Ureter (tissue), 1 donor: ENCODE results near the gene PPFIA2. TPM values are rescaled to one million over a fixed set of nuclear protein-coding genes. Genes with fewer than 3 reads are reported as not detected.

Experiments used
- DNase-seq: peaks from one replicate; pipeline ENCODE4 v3.0.0-alpha.2; 2020; ENCODE audit warnings: low spot score
- total RNA-seq: library from RNA; stranded (reverse); gene quantifications from one replicate; pipeline ENCODE4 v1.2.4, GENCODE V29; 2023
- donor health status: DM: yes; HTN: yes; CAD: no.

PPFIA2 gene
- total RNA-seq, 1 donor from 2014 or later: 18.5 TPM

GRCh38 chr12:81450920-81451739 lies 308.0 kb downstream of the PPFIA2 start:
- no peak for DNase-seq

- DNase-seq: no peak
These were observed 317.5 kb downstream of the PPFIA2 start for GRCh38 chr12:81441629-81442028.

- DNase-seq: no peak
These were observed 319.1 kb downstream of the PPFIA2 start for GRCh38 chr12:81440001-81440400.

GRCh38 chr12:81439344-81439743 lies 319.8 kb downstream of the PPFIA2 start:
- no peak for DNase-seq

- no peak for DNase-seq
These were observed 342.1 kb downstream of the PPFIA2 start for GRCh38 chr12:81417056-81417455.

GRCh38 chr12:81416571-81416970 lies 342.6 kb downstream of the PPFIA2 start:
- DNase-seq: no peak

GRCh38 chr12:81414441-81414840 lies 344.7 kb downstream of the PPFIA2 start:
- no peak for DNase-seq

- DNase-seq: no peak
These were observed 346.2 kb downstream of the PPFIA2 start for GRCh38 chr12:81412940-81413339.

GRCh38 chr12:81403348-81403747 lies 355.8 kb downstream of the PPFIA2 start:
- no peak for DNase-seq

- DNase-seq: no peak
These were observed 357.9 kb downstream of the PPFIA2 start for GRCh38 chr12:81401241-81401640.

- no peak for DNase-seq
These were observed 359.1 kb downstream of the PPFIA2 start for GRCh38 chr12:81400024-81400423.

- no peak for DNase-seq
These were observed 363.7 kb downstream of the PPFIA2 start for GRCh38 chr12:81395431-81395830.

GRCh38 chr12:81389550-81390099 lies 369.5 kb downstream of the PPFIA2 start:
- DNase-seq: no peak

GRCh38 chr12:81386101-81386500 lies 373.0 kb downstream of the PPFIA2 start:
- DNase-seq: no peak

GRCh38 chr12:81381951-81382350 lies 377.2 kb downstream of the PPFIA2 start:
- DNase-seq: no peak

- DNase-seq: no peak
These were observed 380.4 kb downstream of the PPFIA2 start for GRCh38 chr12:81378601-81379285.

- DNase-seq: no peak
These were observed 381.4 kb downstream of the PPFIA2 start for GRCh38 chr12:81377771-81378170.

- no peak for DNase-seq
These were observed 383.2 kb downstream of the PPFIA2 start for GRCh38 chr12:81375969-81376368.

- DNase-seq: no peak
These were observed 388.7 kb downstream of the PPFIA2 start for GRCh38 chr12:81370456-81370855.

- DNase-seq: no peak
These were observed 390.0 kb downstream of the PPFIA2 start for GRCh38 chr12:81369175-81369574.

- no peak for DNase-seq
These were observed 393.9 kb downstream of the PPFIA2 start for GRCh38 chr12:81365284-81365683.

- no peak for DNase-seq
These were observed 398.2 kb downstream of the PPFIA2 start for GRCh38 chr12:81360916-81361315.

- DNase-seq: no peak
These were observed 399.4 kb downstream of the PPFIA2 start for GRCh38 chr12:81359736-81360135.
